DOHH2 (cell line): ENCODE data around the gene CMTM4.

Experiments used
- H3F3A ChIP-seq: fragments of 200-600 bp; sonication (generic), shearing (Covaris generic); 2 replicates; pipeline ENCODE4 v1.6.0; 2016; ENCODE audit warnings: antibody characterized with exemption, mild to moderate bottlenecking; ENCODE audit not compliant: control insufficient read depth, insufficient read depth
- H3K27ac ChIP-seq: fragments of 200-600 bp; sonication (generic); 2 replicates; pipeline ENCODE4 v1.5.1; 2014; ENCODE audit warnings: low read depth, mild to moderate bottlenecking, low read length, moderate library complexity
- H3K27me3 ChIP-seq: fragments of 200-600 bp; sonication (generic); 2 replicates; pipeline ENCODE4 v1.6.1; 2014; ENCODE audit warnings: mild to moderate bottlenecking, low read length, mixed read lengths; ENCODE audit not compliant: control insufficient read depth
- H3K36me3 ChIP-seq: fragments of 200-600 bp; sonication (generic); 2 replicates; pipeline ENCODE4 v1.6.1; 2014; ENCODE audit warnings: mild to moderate bottlenecking, low read length, moderate library complexity, mixed read lengths; ENCODE audit not compliant: control insufficient read depth
- H3K4me1 ChIP-seq: fragments of 200-600 bp; sonication (generic); 2 replicates; pipeline ENCODE4 v1.6.1; 2014; ENCODE audit warnings: mild to moderate bottlenecking, low read length, mixed read lengths; ENCODE audit not compliant: control insufficient read depth
- H3K4me2 ChIP-seq: fragments of 200-600 bp; sonication (generic); 2 replicates; pipeline ENCODE4 v1.6.0; 2014; ENCODE audit warnings: mild to moderate bottlenecking, low read length, moderate library complexity
- H3K4me3 ChIP-seq: fragments of 200-600 bp; sonication (generic); 2 replicates; pipeline ENCODE4 v1.5.1; 2014; ENCODE audit warnings: mild to moderate bottlenecking, low read length, mixed read lengths
- H3K79me2 ChIP-seq: fragments of 200-600 bp; sonication (generic); 2 replicates; pipeline ENCODE4 v1.6.1; 2014; ENCODE audit warnings: mild to moderate bottlenecking, low read length, mixed read lengths; ENCODE audit not compliant: control insufficient read depth
- H3K9me2 ChIP-seq: fragments of 200-600 bp; sonication (generic); replicated peaks from 2 replicates; pipeline ENCODE4 v1.6.1; 2014; ENCODE audit warnings: mild to moderate bottlenecking, low read length, mixed read lengths; ENCODE audit not compliant: control insufficient read depth
- H3K9me3 ChIP-seq: fragments of 200-600 bp; sonication (generic); 2 replicates; pipeline ENCODE4 v1.6.1; 2014; ENCODE audit warnings: antibody characterized with exemption, low read length, mixed read lengths; ENCODE audit not compliant: control insufficient read depth, insufficient read depth
- H4K20me1 ChIP-seq: fragments of 200-600 bp; sonication (generic); 2 replicates; pipeline ENCODE4 v1.6.0; 2014; ENCODE audit warnings: low read depth, mild to moderate bottlenecking, antibody characterized with exemption, low read length, moderate library complexity; ENCODE audit not compliant: control insufficient read depth, insufficient read depth
- CTCF ChIP-seq: fragments of 200-600 bp; sonication (generic); IDR thresholded peaks from one replicate; pipeline ENCODE4 v1.5.1; 2014; ENCODE audit warnings: antibody characterized with exemption, mild to moderate bottlenecking, low read depth, low read length; ENCODE audit not compliant: poor library complexity, severe bottlenecking
- EZH2phosphoT487 ChIP-seq: fragments of 200-600 bp; sonication (generic); IDR thresholded peaks from 2 replicates; pipeline ENCODE4 v1.6.1; 2017; ENCODE audit warnings: borderline replicate concordance, mild to moderate bottlenecking, antibody characterized with exemption, low read length, moderate library complexity, mixed read lengths

Gene CMTM4

GRCh38 chr16:66650707-66651473 is 45.7 kb downstream of the CMTM4 start:
- peak overlapping the region; percentile 24 for H3K4me3 ChIP-seq
- H3K79me2 ChIP-seq = no peaks in the 10 kb centered on the region

GRCh38 chr16:66649636-66650205 is 46.8 kb downstream of the CMTM4 start:
- Histone ChIP-seq H3K36me3 (no peaks in the 10 kb centered on the region), H3F3A (no peaks in the 10 kb centered on the region), H3K4me2 (no peak overlapping the region), H4K20me1 (no peaks in the 10 kb centered on the region), H3K4me1 (peaks cover 4% of the 10 kb centered on the region; the same call in 1 of the 2 replicates), H3K27ac (no peak overlapping the region), H3K79me2 (no peaks in the 10 kb centered on the region), H3K27me3 (peaks cover 4% of the 10 kb centered on the region; the same call in 1 of the 2 replicates), H3K9me3 (no peaks in the 10 kb centered on the region), H3K4me3 (no peak overlapping the region), H3K9me2 (no peaks in the 10 kb centered on the region)
- no peak for TF ChIP-seq EZH2phosphoT487
- no peak for TF ChIP-seq CTCF

More at GRCh38 chr16:66650707-66651473, 45.7 kb downstream of the CMTM4 start:
- H3K27ac ChIP-seq = no peak overlapping the region
- no peaks in the 10 kb centered on the region for H3K9me3 ChIP-seq
- H3K36me3 ChIP-seq = no peaks in the 10 kb centered on the region
- H4K20me1 ChIP-seq = no peaks in the 10 kb centered on the region
- peak overlapping the region; percentile 42 for H3K4me2 ChIP-seq
- H3K27me3 ChIP-seq = peaks cover 4% of the 10 kb centered on the region; the same call in 1 of the 2 replicates
- H3K9me2 ChIP-seq = no peaks in the 10 kb centered on the region
- no peaks in the 10 kb centered on the region for H3F3A ChIP-seq
- peak; percentile 89 for TF ChIP-seq CTCF
- TF ChIP-seq EZH2phosphoT487 = no peak
- peaks cover 4% of the 10 kb centered on the region; the same call in 1 of the 2 replicates for H3K4me1 ChIP-seq

- Histone ChIP-seq H3K27ac (no peak overlapping the region), H3K79me2 (no peaks in the 10 kb centered on the region), H3K27me3 (peaks cover 4% of the 10 kb centered on the region; the same call in 1 of the 2 replicates), H3F3A (no peaks in the 10 kb centered on the region), H4K20me1 (no peaks in the 10 kb centered on the region), H3K9me3 (no peaks in the 10 kb centered on the region), H3K4me1 (peaks cover 4% of the 10 kb centered on the region; the same call in 1 of the 2 replicates), H3K36me3 (no peaks in the 10 kb centered on the region), H3K4me2 (no peak overlapping the region), H3K9me2 (no peaks in the 10 kb centered on the region), H3K4me3 (no peak overlapping the region)
- TF ChIP-seq CTCF = no peak
Measured at GRCh38 chr16:66649167-66649566, 47.4 kb downstream of the CMTM4 start.
